H1 (cell line): ENCODE measurements around the gene CACNA1C. TPM values are rescaled to one million over a fixed set of nuclear protein-coding genes. Genes with fewer than 3 reads are reported as not detected.

Source experiments
- CTCF ChIA-PET: fragments of 300-600 bp; sonication (Branson Sonifier 250); formaldehyde crosslinking; loops from one replicate; lab custom pipeline; 2021; ENCODE audit not compliant: partially characterized antibody; lab: Charles Lee
- POLR2A ChIA-PET: fragments of 300-600 bp; sonication (Branson Sonifier 250); formaldehyde crosslinking; loops from one replicate; lab custom pipeline; 2021; ENCODE audit warnings: inconsistent platforms; ENCODE audit not compliant: partially characterized antibody; lab: Charles Lee
- DNase-seq, 2 experiments: peaks; one replicate each; pipeline versions ENCODE4 v3.0.0 to v3.0.0-alpha.2; 2010 to 2022; ENCODE audit warnings: low spot score in 2 of 2, low read depth in 1 of 2, mixed read lengths in 1 of 2
- FAIRE-seq: peaks from 2 replicates; lab custom pipeline; 2011; peaks lifted over from hg19 to GRCh38; lab: Jason Lieb, UNC
- H2AFZ ChIP-seq: 2 replicates; pipeline ENCODE4 v1.8.1; 2012; ENCODE audit warnings: low read length, inconsistent platforms
- H2AK5ac ChIP-seq: 2 replicates; pipeline ENCODE4 v1.6.1; 2013; ENCODE audit warnings: low read depth, low read length
- H2BK120ac ChIP-seq: replicated peaks from 2 replicates; pipeline ENCODE3; 2013; ENCODE audit warnings: low read depth, low read length, inconsistent platforms
- H2BK12ac ChIP-seq: 2 replicates; pipeline ENCODE4 v1.6.1; 2013; ENCODE audit warnings: low read depth, low read length
- H2BK15ac ChIP-seq: 2 replicates; pipeline ENCODE4 v1.6.1; 2013; ENCODE audit warnings: low read length
- H2BK20ac ChIP-seq: 2 replicates; pipeline ENCODE4 v1.6.1; 2013; ENCODE audit warnings: low read length
- H2BK5ac ChIP-seq: 2 replicates; pipeline ENCODE4 v1.6.1; 2013; ENCODE audit warnings: low read depth, low read length
- H3K14ac ChIP-seq: 2 replicates; pipeline ENCODE4 v1.6.1; 2013; ENCODE audit warnings: inconsistent platforms; ENCODE audit not compliant: insufficient read length
- H3K18ac ChIP-seq: 2 replicates; pipeline ENCODE4 v1.6.1; 2013; ENCODE audit warnings: low read length; ENCODE audit errors: extremely low read depth
- H3K23ac ChIP-seq: 2 replicates; pipeline ENCODE4 v1.6.1; 2013; ENCODE audit warnings: inconsistent platforms; ENCODE audit not compliant: insufficient read length
- H3K23me2 ChIP-seq: 2 replicates; pipeline ENCODE4 v1.6.1; 2013; ENCODE audit warnings: low read depth, low read length
- H3K27ac ChIP-seq: 2 replicates; pipeline ENCODE4 v1.6.1; 2011; ENCODE audit warnings: low read depth, low read length, inconsistent platforms
- H3K27me3 ChIP-seq, 4 experiments: replicated peaks in 1 of 4; 1 replicate in 1 of 4; 2 replicates in 3 of 4; pipeline versions ENCODE4 v1.6.1 to v1.8.1; 2011 to 2013; ENCODE audit warnings: low read length in 3 of 4, mild to moderate bottlenecking in 3 of 4, inconsistent platforms in 2 of 4, mixed read lengths in 2 of 4, moderate library complexity in 1 of 4; ENCODE audit not compliant: control insufficient read depth in 3 of 4, insufficient read depth in 3 of 4; ENCODE audit errors: extremely low read depth in 1 of 4
- H3K36me3 ChIP-seq, 4 experiments: 2 replicates each; pipeline versions ENCODE4 v1.6.1 to v1.8.1; 2011 to 2013; ENCODE audit warnings: mild to moderate bottlenecking in 4 of 4, low read length in 3 of 4, moderate library complexity in 2 of 4, control low read depth in 1 of 4, inconsistent platforms in 1 of 4; ENCODE audit not compliant: insufficient read depth in 4 of 4, control insufficient read depth in 2 of 4
- H3K4ac ChIP-seq: replicated peaks from 2 replicates; pipeline ENCODE3; 2013; ENCODE audit warnings: low read length, low read depth, mixed read lengths, inconsistent platforms; ENCODE audit not compliant: insufficient read length
- H3K4me1 ChIP-seq, 4 experiments: replicated peaks in 1 of 4; 1 replicate in 1 of 4; 2 replicates in 3 of 4; pipeline versions ENCODE4 v1.6.1 to v1.8.1; 2011 to 2013; ENCODE audit warnings: low read length in 3 of 4, inconsistent platforms in 2 of 4, mixed read lengths in 1 of 4; ENCODE audit not compliant: insufficient read depth in 4 of 4, control insufficient read depth in 3 of 4
- H3K4me2 ChIP-seq, 2 experiments: 2 replicates each; pipeline versions ENCODE4 v1.6.1 to v1.8.1; 2011 to 2013; ENCODE audit warnings: low read depth in 2 of 2, low read length in 2 of 2, control low read depth in 1 of 2, inconsistent platforms in 1 of 2, mild to moderate bottlenecking in 1 of 2; ENCODE audit not compliant: insufficient read depth in 1 of 2
- H3K4me3 ChIP-seq, 4 experiments: fragments of 200-600, 300-600 bp in 1 of 4; sonication (generic), shearing (Covaris generic), sonication (Bioruptor Twin) in 1 of 4; 2 replicates each; pipeline versions ENCODE4 v1.5.1 to v1.8.1; 2011 to 2016; ENCODE audit warnings: low read length in 4 of 4, low read depth in 3 of 4, control low read depth in 2 of 4, inconsistent platforms in 2 of 4, mild to moderate bottlenecking in 2 of 4, mixed read lengths in 1 of 4, moderate library complexity in 1 of 4; ENCODE audit not compliant: insufficient read depth in 2 of 4; ENCODE audit errors: extremely low read depth in 1 of 4
- H3K56ac ChIP-seq: replicated peaks from 2 replicates; pipeline ENCODE3; 2013; ENCODE audit warnings: low read depth, mild to moderate bottlenecking, mixed read lengths, low read length, inconsistent platforms; ENCODE audit not compliant: insufficient read length
- H3K79me1 ChIP-seq: 2 replicates; pipeline ENCODE4 v1.6.1; 2013; ENCODE audit warnings: low read depth, low read length, control low read depth
- H3K79me2 ChIP-seq, 2 experiments: 2 replicates each; pipeline versions ENCODE4 v1.6.1 to v1.8.1; 2012 to 2013; ENCODE audit warnings: low read length in 2 of 2, mild to moderate bottlenecking in 2 of 2, inconsistent platforms in 1 of 2; ENCODE audit not compliant: insufficient read depth in 2 of 2, control insufficient read depth in 1 of 2
- H3K9ac ChIP-seq, 4 experiments: replicated peaks in 1 of 4; 1 replicate in 1 of 4; 2 replicates in 3 of 4; pipeline versions ENCODE4 v1.6.1 to v1.8.1; 2011 to 2013; ENCODE audit warnings: low read depth in 3 of 4, low read length in 3 of 4, control low read depth in 2 of 4, mild to moderate bottlenecking in 2 of 4, moderate library complexity in 2 of 4, inconsistent platforms in 1 of 4; ENCODE audit errors: extremely low read depth in 1 of 4
- H3K9me3 ChIP-seq, 2 experiments: 2 replicates each; pipeline versions ENCODE4 v1.6.1 to v1.8.1; 2012 to 2013; ENCODE audit warnings: mild to moderate bottlenecking in 2 of 2, moderate library complexity in 2 of 2, control low read depth in 1 of 2, inconsistent platforms in 1 of 2, low read depth in 1 of 2, low read length in 1 of 2, mixed read lengths in 1 of 2; ENCODE audit not compliant: insufficient read depth in 2 of 2
- H4K20me1 ChIP-seq, 2 experiments: replicated peaks in 1 of 2; 2 replicates each; pipeline versions ENCODE3 to v1.8.1; 2011 to 2013; ENCODE audit warnings: inconsistent platforms in 2 of 2, low read length in 2 of 2, mild to moderate bottlenecking in 1 of 2; ENCODE audit not compliant: insufficient read depth in 2 of 2, control insufficient read depth in 1 of 2
- H4K5ac ChIP-seq: 2 replicates; pipeline ENCODE4 v1.6.1; 2013; ENCODE audit warnings: low read length, low read depth, mixed read lengths, inconsistent platforms; ENCODE audit not compliant: insufficient read length
- H4K8ac ChIP-seq: 2 replicates; pipeline ENCODE4 v1.8.0; 2013; ENCODE audit warnings: mild to moderate bottlenecking, moderate library complexity, low read length, inconsistent platforms; ENCODE audit not compliant: insufficient read depth; ENCODE audit errors: extremely low read depth
- H4K91ac ChIP-seq: replicated peaks from 2 replicates; pipeline ENCODE3; 2013; ENCODE audit warnings: low read length, mixed read lengths, inconsistent platforms; ENCODE audit not compliant: insufficient read length
- BACH1 ChIP-seq: IDR thresholded peaks from 2 replicates; pipeline ENCODE4 v1.6.1; 2012; ENCODE audit warnings: low read length, improper control_type of control experiment
- GTF2F1 ChIP-seq: IDR thresholded peaks from 2 replicates; pipeline ENCODE4 v1.6.1; 2012; ENCODE audit warnings: low read depth, low read length, improper control_type of control experiment, borderline replicate concordance
- JUN ChIP-seq: IDR thresholded peaks from 2 replicates; pipeline ENCODE4 v1.6.1; 2011; ENCODE audit warnings: low read depth, mild to moderate bottlenecking, improper control_type of control experiment, low read length
- JUND ChIP-seq: IDR thresholded peaks from 2 replicates; pipeline ENCODE4 v1.6.1; 2011; ENCODE audit warnings: mild to moderate bottlenecking, improper control_type of control experiment, low read length
- KDM1A ChIP-seq: fragments of 200-600, 300-600 bp; sonication (generic); IDR thresholded peaks from 2 replicates; pipeline ENCODE4 v1.7.1; 2016; ENCODE audit warnings: mild to moderate bottlenecking, low read length, borderline replicate concordance
- PHF8 ChIP-seq: fragments of 200-600 bp; sonication (generic); conservative IDR thresholded peaks from 2 replicates; pipeline ENCODE4 v1.7.1; 2012; ENCODE audit warnings: low read depth, mild to moderate bottlenecking, inconsistent platforms, low read length, moderate library complexity
- SP1 ChIP-seq: IDR thresholded peaks from 2 replicates; pipeline ENCODE4 v1.6.1; 2011; ENCODE audit warnings: low read depth, low read length
- TAF7 ChIP-seq: optimal IDR thresholded peaks from 2 replicates; pipeline ENCODE3; 2011; ENCODE audit warnings: low read depth, mild to moderate bottlenecking, inconsistent platforms, low read length, moderate library complexity, borderline replicate concordance
- TCF12 ChIP-seq: IDR thresholded peaks from 2 replicates; pipeline ENCODE4 v1.6.1; 2011; ENCODE audit warnings: low read depth, mild to moderate bottlenecking, low read length
- WGBS, 2 experiments: shearing (Covaris generic) in 1 of 2; methylation state at CpG; one replicate each; pipeline versions ENCODE4 v1.1.6 to v1.1.7; 2013 to 2015; ENCODE audit warnings: low lambda C conversion rate in 2 of 2, mixed read lengths in 2 of 2, inconsistent platforms in 1 of 2, low coverage in 1 of 2, missing lambda C conversion rate in 1 of 2; ENCODE audit not compliant: insufficient replicate concordance in 2 of 2, insufficient coverage in 1 of 2, insufficient read length in 1 of 2; ENCODE audit errors: extremely low coverage in 1 of 2, missing lambda C conversion rate in 1 of 2; 5-methylcytosine and 5-hydroxymethylcytosine counted together
- polyA plus RNA-seq, 7 experiments: library from polyadenylated mRNA; depleted of rRNA in 3 of 7; stranded (reverse) in 5 of 7; unstranded in 2 of 7; fragments of >200 nt in 5 of 7; fragments of 200-250 nt in 2 of 7; gene quantifications; 1 replicate in 5 of 7; 2 replicates in 1 of 7; 4 replicates in 1 of 7; pipeline versions ENCODE4 v1.2.1 to v1.2.3, GENCODE V29; 2011 to 2013; ENCODE audit warnings: missing spikeins in 2 of 7, mixed read lengths in 2 of 7
- total RNA-seq: library from RNA; stranded (reverse); fragmentation: NEBNext Ultra II Directional; extraction: Animal tissue kit (Norgen Biotek cat#: 25700); gene quantifications from 2 replicates; pipeline ENCODE4 v1.2.1, GENCODE V29; 2021

Gene CACNA1C
- total and polyA plus RNA-seq, 2 of the 8 experiments (the other 6 are each of a cell fraction or from before 2014, with no cell fraction given) = 1.3 TPM

DNA sequence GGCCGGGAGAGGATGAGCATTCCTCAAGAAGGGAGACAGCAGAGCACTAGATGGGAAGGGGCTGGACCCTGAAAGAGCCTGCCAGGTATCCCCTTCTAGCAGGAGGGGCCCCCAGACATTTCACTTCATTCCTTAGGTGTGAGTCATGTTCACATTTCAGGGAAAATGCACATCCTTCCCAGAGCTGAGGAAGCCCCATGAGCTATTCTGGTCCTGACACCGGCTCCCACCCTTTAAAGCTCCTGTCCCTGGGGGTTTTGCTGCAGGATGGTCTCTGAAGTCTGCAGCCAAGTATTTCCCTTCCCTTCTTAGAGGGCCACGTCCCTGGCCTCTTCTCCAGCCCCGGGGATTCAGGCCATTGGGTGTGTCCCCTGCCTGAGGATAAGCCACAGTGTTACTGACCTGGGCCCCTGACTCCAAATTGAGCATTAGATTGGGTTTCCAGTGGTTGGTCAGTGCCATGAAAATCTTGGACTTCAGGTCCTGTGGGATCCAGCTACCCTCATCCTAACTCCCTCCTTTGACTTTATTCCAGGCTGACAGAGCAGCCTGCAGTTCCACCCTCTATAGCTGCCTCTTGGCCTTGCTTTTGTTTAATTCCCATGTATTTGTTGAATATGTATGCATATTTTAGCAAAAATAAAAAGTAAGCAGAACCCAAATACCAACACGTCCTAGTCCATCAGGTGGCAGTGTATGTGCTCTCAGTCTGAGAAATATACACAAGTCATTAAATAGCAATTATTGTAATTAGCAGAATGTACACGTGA is 267.1 kb downstream of the CACNA1C start:
- no peaks in the 10 kb centered on the region for H3K27me3 ChIP-seq
- H4K20me1 ChIP-seq = no peaks in the 10 kb centered on the region
- no peaks in the 10 kb centered on the region for H3K9me3 ChIP-seq
- no peak overlapping the region for H4K91ac ChIP-seq
- H3K4me1 ChIP-seq = peaks cover 0 to 2% (median 0%) of the 10 kb centered on the region in 4 experiments; a peak in 1 of 7 replicates
- no peak for TF ChIP-seq JUN
- no peak for TF ChIP-seq JUND
- TF ChIP-seq TCF12 = no peak
- TF ChIP-seq KDM1A = no peak
- no peak for TF ChIP-seq PHF8
- no peak for TF ChIP-seq GTF2F1
- TF ChIP-seq BACH1 = no peak
- no peak for TF ChIP-seq SP1
- TF ChIP-seq TAF7 = no peak
- H2AFZ ChIP-seq = no peak overlapping the region
- H4K5ac ChIP-seq = no peak overlapping the region
- H2BK15ac ChIP-seq = no peak overlapping the region
- H3K4me2 ChIP-seq = no peak overlapping the region
- no peak overlapping the region for H3K4me3 ChIP-seq
- H2BK5ac ChIP-seq = no peak overlapping the region
- CTCF ChIA-PET = interaction anchor here (0.9 to 6.9 kb wide), 6 partner anchors 29 to 262 kb away, joined by 3 to 30 read pairs (median 7); no protein-coding TSS in a partner anchor
- H3K18ac ChIP-seq = no peak overlapping the region
- no peak overlapping the region for H3K23ac ChIP-seq
- no peak overlapping the region for H2BK120ac ChIP-seq
- POLR2A ChIA-PET = no interaction called here
- FAIRE-seq (no peak), DNase-seq (no peak)
- no peak overlapping the region; the same call in 1 of the 2 replicates for H4K8ac ChIP-seq
- no peak overlapping the region for H3K4ac ChIP-seq
- no peaks in the 10 kb centered on the region for H3K79me2 ChIP-seq
- no peaks in the 10 kb centered on the region for H3K36me3 ChIP-seq
- WGBS, 2 experiments = 83% methylated on average over 6 of the region's 6 CpGs; no CpG with 5 or more reads in 1 of the 2 experiments
- no peak overlapping the region for H2BK20ac ChIP-seq
- no peak overlapping the region for H3K9ac ChIP-seq
- no peak overlapping the region for H2AK5ac ChIP-seq
- no peak overlapping the region for H2BK12ac ChIP-seq
- H3K14ac ChIP-seq = no peak overlapping the region
- H3K27ac ChIP-seq = no peak overlapping the region
- no peaks in the 10 kb centered on the region for H3K23me2 ChIP-seq
- no peak overlapping the region for H3K56ac ChIP-seq
- H3K79me1 ChIP-seq = no peaks in the 10 kb centered on the region; the same call in 1 of the 2 replicates
